SK-N-SH treated with all-trans-retinoic acid at 6 μM for 48 hours (cell line): ENCODE results near the gene COX4I1.

Source experiments
- ARNTL ChIP-seq: fragments of 450-650 bp; formaldehyde crosslinking; IDR thresholded peaks from 2 replicates; pipeline ENCODE4 v1.5.0; 2020; ENCODE audit warnings: low read depth, mild to moderate bottlenecking, moderate library complexity, borderline replicate concordance
- CSDC2 ChIP-seq: fragments of 250-450 bp; sonication (Bioruptor Pico); IDR thresholded peaks from 2 replicates; pipeline ENCODE4 v1.5.0; 2020; ENCODE audit warnings: mild to moderate bottlenecking, moderate library complexity
- CSRNP3 ChIP-seq: fragments of 250-450 bp; sonication (Bioruptor Pico); IDR thresholded peaks from 2 replicates; pipeline ENCODE4 v1.5.1; 2021; ENCODE audit warnings: mild to moderate bottlenecking, moderate library complexity
- GLIS3 ChIP-seq: fragments of 250-450 bp; sonication (Bioruptor Pico); IDR thresholded peaks from 2 replicates; pipeline ENCODE4 v1.5.0; 2020; ENCODE audit warnings: mild to moderate bottlenecking, moderate library complexity
- PPARA ChIP-seq: fragments of 250-450 bp; sonication (Bioruptor Pico); IDR thresholded peaks from 2 replicates; pipeline ENCODE4 v1.5.0; 2020; ENCODE audit warnings: mild to moderate bottlenecking, borderline replicate concordance
- RARB ChIP-seq: fragments of 250-450 bp; sonication (Bioruptor Pico); IDR thresholded peaks from 2 replicates; pipeline ENCODE4 v1.8.0; 2021; ENCODE audit warnings: mild to moderate bottlenecking, moderate library complexity
- TCF4 ChIP-seq: fragments of 250-450 bp; sonication (Bioruptor Pico); IDR thresholded peaks from 2 replicates; pipeline ENCODE4 v1.8.0; 2021; ENCODE audit warnings: mild to moderate bottlenecking, moderate library complexity, borderline replicate concordance
- TOX ChIP-seq: fragments of 250-450 bp; sonication (Bioruptor Pico); IDR thresholded peaks from 2 replicates; pipeline ENCODE4 v1.8.0; 2021; ENCODE audit warnings: mild to moderate bottlenecking, moderate library complexity, borderline replicate concordance
- ZC3H10 ChIP-seq: fragments of 250-450 bp; sonication (Bioruptor Pico); IDR thresholded peaks from 2 replicates; pipeline ENCODE4 v1.5.1; 2021; ENCODE audit warnings: mild to moderate bottlenecking, moderate library complexity
- ZFP3 ChIP-seq: fragments of 250-450 bp; sonication (Bioruptor Pico); IDR thresholded peaks from 2 replicates; pipeline ENCODE4 v1.5.0; 2020; ENCODE audit warnings: mild to moderate bottlenecking, moderate library complexity
- TF ChIP-seq, protein P1 (sequence below): fragments of 250-450 bp; sonication (Bioruptor Pico); IDR thresholded peaks from 2 replicates; pipeline ENCODE4 v1.8.0; 2020; ENCODE audit warnings: mild to moderate bottlenecking, moderate library complexity, borderline replicate concordance
- TF ChIP-seq, protein P2 (sequence below): fragments of 250-450 bp; sonication (Bioruptor Pico); IDR thresholded peaks from 2 replicates; pipeline ENCODE4 v1.5.0; 2020; ENCODE audit warnings: mild to moderate bottlenecking, moderate library complexity

- TF ChIP-seq ZC3H10 (CRISPR knock-in tag) = no peak
- no peak for TF ChIP-seq CSDC2 (CRISPR knock-in tag)
- no peak for TF ChIP-seq PPARA
- no peak for TF ChIP-seq ARNTL (CRISPR knock-in tag)
- TF ChIP-seq, protein P1, sequence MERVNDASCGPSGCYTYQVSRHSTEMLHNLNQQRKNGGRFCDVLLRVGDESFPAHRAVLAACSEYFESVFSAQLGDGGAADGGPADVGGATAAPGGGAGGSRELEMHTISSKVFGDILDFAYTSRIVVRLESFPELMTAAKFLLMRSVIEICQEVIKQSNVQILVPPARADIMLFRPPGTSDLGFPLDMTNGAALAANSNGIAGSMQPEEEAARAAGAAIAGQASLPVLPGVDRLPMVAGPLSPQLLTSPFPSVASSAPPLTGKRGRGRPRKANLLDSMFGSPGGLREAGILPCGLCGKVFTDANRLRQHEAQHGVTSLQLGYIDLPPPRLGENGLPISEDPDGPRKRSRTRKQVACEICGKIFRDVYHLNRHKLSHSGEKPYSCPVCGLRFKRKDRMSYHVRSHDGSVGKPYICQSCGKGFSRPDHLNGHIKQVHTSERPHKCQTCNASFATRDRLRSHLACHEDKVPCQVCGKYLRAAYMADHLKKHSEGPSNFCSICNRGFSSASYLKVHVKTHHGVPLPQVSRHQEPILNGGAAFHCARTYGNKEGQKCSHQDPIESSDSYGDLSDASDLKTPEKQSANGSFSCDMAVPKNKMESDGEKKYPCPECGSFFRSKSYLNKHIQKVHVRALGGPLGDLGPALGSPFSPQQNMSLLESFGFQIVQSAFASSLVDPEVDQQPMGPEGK (CRISPR knock-in tag) = no peak
- TF ChIP-seq RARB (CRISPR knock-in tag) = no peak
- TF ChIP-seq, protein P2, sequence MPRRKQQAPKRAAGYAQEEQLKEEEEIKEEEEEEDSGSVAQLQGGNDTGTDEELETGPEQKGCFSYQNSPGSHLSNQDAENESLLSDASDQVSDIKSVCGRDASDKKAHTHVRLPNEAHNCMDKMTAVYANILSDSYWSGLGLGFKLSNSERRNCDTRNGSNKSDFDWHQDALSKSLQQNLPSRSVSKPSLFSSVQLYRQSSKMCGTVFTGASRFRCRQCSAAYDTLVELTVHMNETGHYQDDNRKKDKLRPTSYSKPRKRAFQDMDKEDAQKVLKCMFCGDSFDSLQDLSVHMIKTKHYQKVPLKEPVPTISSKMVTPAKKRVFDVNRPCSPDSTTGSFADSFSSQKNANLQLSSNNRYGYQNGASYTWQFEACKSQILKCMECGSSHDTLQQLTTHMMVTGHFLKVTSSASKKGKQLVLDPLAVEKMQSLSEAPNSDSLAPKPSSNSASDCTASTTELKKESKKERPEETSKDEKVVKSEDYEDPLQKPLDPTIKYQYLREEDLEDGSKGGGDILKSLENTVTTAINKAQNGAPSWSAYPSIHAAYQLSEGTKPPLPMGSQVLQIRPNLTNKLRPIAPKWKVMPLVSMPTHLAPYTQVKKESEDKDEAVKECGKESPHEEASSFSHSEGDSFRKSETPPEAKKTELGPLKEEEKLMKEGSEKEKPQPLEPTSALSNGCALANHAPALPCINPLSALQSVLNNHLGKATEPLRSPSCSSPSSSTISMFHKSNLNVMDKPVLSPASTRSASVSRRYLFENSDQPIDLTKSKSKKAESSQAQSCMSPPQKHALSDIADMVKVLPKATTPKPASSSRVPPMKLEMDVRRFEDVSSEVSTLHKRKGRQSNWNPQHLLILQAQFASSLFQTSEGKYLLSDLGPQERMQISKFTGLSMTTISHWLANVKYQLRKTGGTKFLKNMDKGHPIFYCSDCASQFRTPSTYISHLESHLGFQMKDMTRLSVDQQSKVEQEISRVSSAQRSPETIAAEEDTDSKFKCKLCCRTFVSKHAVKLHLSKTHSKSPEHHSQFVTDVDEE (CRISPR knock-in tag) = no peak
- no peak for TF ChIP-seq GLIS3
- no peak for TF ChIP-seq ZFP3 (CRISPR knock-in tag)
- no peak for TF ChIP-seq TOX (CRISPR knock-in tag)
- no peak for TF ChIP-seq TCF4 (CRISPR knock-in tag)
- TF ChIP-seq CSRNP3 = no peak
Measured at GRCh38 chr16:85812031-85812807, 12.7 kb downstream of the COX4I1 start.
